ENCODE data around the gene PHACTR3. TPM values are rescaled to one million over a fixed set of nuclear protein-coding genes. Genes with fewer than 3 reads are reported as not detected.

The PHACTR3 gene
- total RNA-seq, 4 donors from 2014 or later, result 0.26 to 3.2 (median 0.57) TPM

DNA sequence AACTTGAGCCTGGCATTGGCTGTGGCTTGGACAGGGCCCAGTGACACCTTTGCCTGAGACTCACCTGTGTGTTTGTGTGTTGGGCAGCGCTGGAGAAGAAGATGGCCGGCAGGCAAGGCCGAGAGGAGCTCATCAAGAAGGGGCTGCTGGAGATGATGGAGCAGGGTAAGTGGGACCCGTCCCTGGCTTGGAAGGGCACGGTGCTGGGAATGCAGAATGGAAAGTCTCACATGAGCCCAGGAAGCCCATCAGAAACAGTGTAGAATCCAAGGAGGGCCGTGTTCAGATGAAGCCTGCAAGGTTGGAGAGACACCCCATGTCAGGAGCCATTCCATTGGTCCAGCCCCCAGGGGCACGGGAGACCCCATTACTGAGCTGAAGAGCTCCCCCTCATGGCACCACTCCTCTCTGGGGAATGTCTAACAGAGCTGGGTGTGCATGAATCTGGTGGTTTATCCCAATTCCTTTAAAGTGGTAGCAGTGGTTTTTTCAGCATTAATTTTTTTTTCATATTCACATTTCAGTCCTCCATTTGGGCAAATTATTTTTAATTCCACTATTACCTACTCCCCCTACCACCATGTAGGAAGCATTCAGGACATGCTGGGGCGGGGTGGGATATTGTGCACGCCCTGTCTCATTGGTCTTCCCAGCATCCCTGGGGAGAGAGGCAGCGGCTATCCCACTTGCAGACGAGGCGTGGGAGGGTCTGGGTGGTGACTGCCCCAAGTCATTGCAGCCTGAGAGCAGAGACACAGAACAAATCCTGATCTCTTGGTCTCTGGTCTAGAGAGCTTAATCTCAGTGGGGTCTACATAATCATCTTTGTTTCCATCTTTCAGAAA lies 143.6 kb downstream of the PHACTR3 start:
- Histone ChIP-seq H3K4me1 (no peaks in the 10 kb centered on the region), H3K27me3 (no peaks in the 10 kb centered on the region), H3K9me3 (no peaks in the 10 kb centered on the region), H3K36me3 (no peaks in the 10 kb centered on the region), H3K27ac (no peak overlapping the region), H3K4me3 (no peak overlapping the region)
- DNase-seq, result no peak
- TF ChIP-seq POLR2A (IDR thresholded peaks at IDR 0.05) (no peak), CTCF (IDR thresholded peaks at IDR 0.05) (no peak)
- intact Hi-C loops (cut with DNase I; ENCODE audit: low total_unique reads), result no loop called here

DNA sequence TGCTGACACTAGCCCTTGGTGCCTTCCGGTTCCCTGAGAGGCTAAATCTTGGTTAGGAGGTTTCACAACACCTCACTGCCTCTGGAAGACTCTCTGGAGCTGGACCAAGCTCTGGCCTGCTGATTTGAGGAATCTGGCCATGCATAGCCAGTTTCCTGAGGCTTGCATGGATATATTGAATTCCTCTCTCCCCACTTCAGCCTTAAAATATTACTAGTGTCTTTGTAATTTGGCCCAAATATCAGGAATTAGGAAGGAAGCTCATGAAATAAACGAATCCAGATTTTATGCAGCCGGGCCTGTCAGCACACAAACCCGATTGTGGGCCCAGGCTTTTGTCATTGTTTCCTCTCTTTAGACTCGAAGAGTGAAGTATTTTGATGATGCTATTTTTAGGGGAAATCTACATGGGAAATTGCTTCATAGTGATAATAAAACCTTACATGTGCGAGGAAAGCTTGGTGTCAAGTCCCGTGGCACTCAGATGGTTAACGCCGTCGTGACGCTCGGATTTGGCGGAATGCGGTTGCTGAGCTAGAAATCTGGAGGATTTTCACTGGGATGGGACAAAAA lies 144.4 kb downstream of the PHACTR3 start:
- no peaks in the 10 kb centered on the region for H3K4me1 ChIP-seq
- H3K4me3 ChIP-seq, result no peak overlapping the region
- no peaks in the 10 kb centered on the region for H3K9me3 ChIP-seq
- no peak for TF ChIP-seq CTCF (IDR thresholded peaks at IDR 0.05)
- TF ChIP-seq POLR2A (IDR thresholded peaks at IDR 0.05), result no peak
- DNase-seq, result peak; percentile 34 to 65
- peak overlapping the region; percentile 24 to 49 for H3K27ac ChIP-seq
- H3K36me3 ChIP-seq, result no peaks in the 10 kb centered on the region
- intact Hi-C loops (cut with DNase I; ENCODE audit: low total_unique reads), result no loop called here
- no peaks in the 10 kb centered on the region for H3K27me3 ChIP-seq

DNA sequence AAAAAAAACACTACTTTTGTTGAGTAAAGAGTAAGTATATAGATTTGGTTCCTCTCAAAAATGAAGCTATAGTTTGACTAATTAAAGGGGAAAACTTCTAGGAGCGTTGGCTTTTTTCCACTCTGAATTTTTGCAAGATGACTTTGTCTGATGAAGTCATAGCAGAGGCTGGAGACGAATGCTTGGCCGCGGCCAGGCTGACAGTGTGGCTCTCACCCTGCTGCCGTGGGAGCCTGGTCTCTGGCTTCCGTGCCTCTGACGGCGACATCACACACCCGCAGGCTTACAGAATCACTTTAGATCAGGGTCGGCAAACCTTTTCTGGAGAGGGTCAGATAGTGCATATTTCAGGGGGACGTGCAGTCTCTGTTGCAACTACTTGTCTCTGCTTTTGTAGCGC lies 145.0 kb downstream of the PHACTR3 start:
- no peak for TF ChIP-seq CTCF (IDR thresholded peaks at IDR 0.05)
- no peak for TF ChIP-seq POLR2A (IDR thresholded peaks at IDR 0.05)
- Histone ChIP-seq H3K9me3 (no peaks in the 10 kb centered on the region), H3K4me1 (no peaks in the 10 kb centered on the region), H3K36me3 (no peaks in the 10 kb centered on the region), H3K27me3 (no peaks in the 10 kb centered on the region), H3K27ac (peak overlapping the region; percentile 24 to 49), H3K4me3 (no peak overlapping the region)
- peak in 1 of 2 donors; percentile 37 for DNase-seq
- intact Hi-C loops (cut with DNase I; ENCODE audit: low total_unique reads), result no loop called here

- no peak for TF ChIP-seq POLR2A (IDR thresholded peaks at IDR 0.05)
- no peak for TF ChIP-seq CTCF (IDR thresholded peaks at IDR 0.05)
- no peaks in the 10 kb centered on the region for H3K4me1 ChIP-seq
- H3K4me3 ChIP-seq, result no peak overlapping the region
- H3K9me3 ChIP-seq, result no peaks in the 10 kb centered on the region
- no peak overlapping the region for H3K27ac ChIP-seq
- no peak for DNase-seq
- H3K27me3 ChIP-seq, result no peaks in the 10 kb centered on the region
- no peaks in the 10 kb centered on the region for H3K36me3 ChIP-seq
- intact Hi-C loops (cut with DNase I; ENCODE audit: low total_unique reads), result no loop called here
These were observed 146.0 kb downstream of the PHACTR3 start for GRCh38 chr20:59750209-59750840.
